ENCODE measurements around the gene NAA10. TPM values are rescaled to one million over a fixed set of nuclear protein-coding genes. Genes with fewer than 3 reads are reported as not detected.

NAA10 gene
- total RNA-seq, 1 donor from 2014 or later = 41.3 TPM

DNA sequence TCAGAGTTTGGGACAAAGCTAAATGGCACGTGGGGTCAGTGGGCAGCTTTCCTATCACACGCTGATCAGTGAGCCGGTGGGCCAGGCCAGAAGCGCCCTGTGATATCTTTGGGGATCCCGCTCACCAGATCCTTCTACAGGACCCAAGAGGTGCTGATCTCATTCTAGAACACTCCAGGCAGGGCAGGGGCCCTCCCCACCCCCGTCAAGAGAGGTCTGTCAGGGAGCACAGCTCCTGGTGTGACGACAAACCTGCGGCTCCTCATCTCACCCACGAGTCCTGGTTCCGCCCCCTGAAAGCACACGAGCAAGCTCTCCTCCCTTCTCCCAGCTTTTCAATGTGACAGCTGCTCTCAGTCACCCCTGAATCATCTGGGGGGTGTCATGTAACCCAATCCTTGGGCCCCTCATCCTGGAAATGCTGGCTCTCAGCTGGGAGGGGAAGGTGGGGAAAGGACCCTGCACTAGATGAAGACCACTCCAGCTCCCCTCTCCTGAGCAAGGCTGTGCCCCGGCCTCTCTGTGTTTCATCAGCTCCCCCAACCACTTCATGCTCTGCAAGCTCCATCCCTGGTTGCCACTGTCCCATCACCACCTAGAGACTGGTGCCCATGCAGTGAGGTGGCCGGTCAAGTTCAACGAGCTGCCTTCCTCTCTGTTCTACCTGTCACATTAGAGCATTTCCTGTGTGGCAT, 32.2 kb upstream of the NAA10 start:
- no peak for DNase-seq (ENCODE audit: low read depth in 2 of 2)

GRCh38 chrX:153966283-153966688, 31.4 kb upstream of the NAA10 start:
- DNase-seq (ENCODE audit: low read depth in 2 of 2) = no peak

GRCh38 chrX:153965406-153965805, 30.6 kb upstream of the NAA10 start:
- DNase-seq (ENCODE audit: low read depth in 2 of 2) = no peak

- DNase-seq (ENCODE audit: low read depth in 2 of 2) = no peak
Measured at GRCh38 chrX:153964105-153964504, 29.3 kb upstream of the NAA10 start.

DNA sequence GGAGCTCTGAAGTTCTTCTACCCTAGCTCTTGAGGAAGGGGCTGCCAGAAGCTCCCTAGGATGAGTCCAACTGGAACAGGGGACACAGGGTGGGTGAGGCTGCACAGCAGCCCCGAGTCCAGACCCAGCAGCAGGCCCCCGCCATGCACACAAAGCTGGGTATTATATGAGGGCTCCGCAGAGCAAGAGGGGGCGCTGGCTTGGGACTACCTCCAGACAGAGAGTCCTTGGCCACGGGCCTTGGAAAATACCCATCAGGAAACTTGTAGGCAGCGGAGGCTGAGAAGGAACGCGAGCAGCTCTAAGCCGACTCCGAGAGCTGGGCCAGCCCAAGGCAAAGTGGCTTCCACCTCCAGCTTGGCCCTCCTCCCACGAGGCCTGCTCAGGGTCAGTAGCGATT, 28.7 kb upstream of the NAA10 start:
- no peak for DNase-seq (ENCODE audit: low read depth in 2 of 2)

- no peak for DNase-seq (ENCODE audit: low read depth in 2 of 2)
Measured at GRCh38 chrX:153961292-153961691, 26.5 kb upstream of the NAA10 start.

GRCh38 chrX:153960786-153961185, 25.9 kb upstream of the NAA10 start:
- no peak for DNase-seq (ENCODE audit: low read depth in 2 of 2)

DNA sequence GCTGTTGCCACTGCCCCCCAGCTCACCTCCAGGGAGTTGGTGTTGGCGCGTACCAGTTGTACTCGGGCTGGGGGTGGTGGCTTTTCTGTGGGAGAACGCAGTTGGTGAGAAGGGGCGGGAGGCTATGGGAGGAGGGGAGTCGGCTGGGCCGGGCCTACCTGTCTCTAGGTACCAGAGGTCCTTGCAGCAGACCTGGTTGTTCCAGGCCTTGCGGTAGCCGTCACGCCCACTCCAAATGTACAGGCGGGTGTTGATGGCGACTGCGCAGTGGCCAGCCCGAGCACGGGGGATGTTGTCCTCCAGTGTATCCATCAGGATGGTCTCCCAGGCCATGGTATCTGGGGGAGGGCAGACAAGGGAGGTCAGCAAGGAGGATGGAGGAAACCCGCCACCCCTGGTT, 25.2 kb upstream of the NAA10 start:
- DNase-seq (ENCODE audit: low read depth in 2 of 2) = no peak

DNA sequence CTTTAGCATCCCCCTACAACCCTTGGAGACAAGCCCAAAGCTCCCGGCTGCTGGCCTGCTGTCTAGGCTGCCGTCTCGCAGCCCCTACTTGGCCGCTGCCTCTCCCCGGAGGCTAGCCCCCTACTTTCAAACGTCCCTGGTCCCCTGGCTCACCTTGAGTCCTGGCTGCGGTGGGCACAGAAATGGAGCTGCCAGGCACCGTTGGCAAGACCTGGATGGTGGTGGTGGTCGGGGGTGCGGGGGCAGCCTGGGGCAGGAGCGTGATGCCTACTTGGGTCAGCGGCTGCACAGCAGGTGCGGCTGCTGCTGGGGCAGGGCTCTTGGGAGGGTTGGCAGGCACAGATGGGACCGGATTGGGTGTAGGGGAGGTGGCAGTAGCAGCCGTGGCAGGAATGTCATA, 24.8 kb upstream of the NAA10 start:
- DNase-seq (ENCODE audit: low read depth in 2 of 2) = no peak

- no peak for DNase-seq (ENCODE audit: low read depth in 2 of 2)
Measured at GRCh38 chrX:153958605-153959004, 23.8 kb upstream of the NAA10 start.

DNA sequence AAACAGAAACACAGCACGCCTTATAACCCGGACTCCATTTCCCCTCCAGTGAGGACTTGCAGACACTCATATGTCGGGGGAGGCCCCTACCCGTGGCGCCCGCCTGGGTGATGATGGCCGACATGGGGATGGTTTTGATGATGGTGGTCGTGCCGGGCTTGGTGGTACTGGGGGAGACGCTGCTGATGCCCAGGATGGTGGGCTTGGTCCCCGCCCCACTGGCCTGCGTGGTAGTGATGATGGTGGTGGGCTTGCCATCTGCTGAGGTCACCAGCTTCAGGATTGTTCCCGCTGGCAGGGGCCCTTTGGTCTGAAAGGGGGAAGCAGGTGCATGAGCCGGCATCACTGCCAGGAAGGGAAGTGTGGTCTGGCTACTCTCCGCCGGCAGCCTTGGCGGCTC, 22.4 kb upstream of the NAA10 start:
- DNase-seq (ENCODE audit: low read depth in 2 of 2) = no peak

DNA sequence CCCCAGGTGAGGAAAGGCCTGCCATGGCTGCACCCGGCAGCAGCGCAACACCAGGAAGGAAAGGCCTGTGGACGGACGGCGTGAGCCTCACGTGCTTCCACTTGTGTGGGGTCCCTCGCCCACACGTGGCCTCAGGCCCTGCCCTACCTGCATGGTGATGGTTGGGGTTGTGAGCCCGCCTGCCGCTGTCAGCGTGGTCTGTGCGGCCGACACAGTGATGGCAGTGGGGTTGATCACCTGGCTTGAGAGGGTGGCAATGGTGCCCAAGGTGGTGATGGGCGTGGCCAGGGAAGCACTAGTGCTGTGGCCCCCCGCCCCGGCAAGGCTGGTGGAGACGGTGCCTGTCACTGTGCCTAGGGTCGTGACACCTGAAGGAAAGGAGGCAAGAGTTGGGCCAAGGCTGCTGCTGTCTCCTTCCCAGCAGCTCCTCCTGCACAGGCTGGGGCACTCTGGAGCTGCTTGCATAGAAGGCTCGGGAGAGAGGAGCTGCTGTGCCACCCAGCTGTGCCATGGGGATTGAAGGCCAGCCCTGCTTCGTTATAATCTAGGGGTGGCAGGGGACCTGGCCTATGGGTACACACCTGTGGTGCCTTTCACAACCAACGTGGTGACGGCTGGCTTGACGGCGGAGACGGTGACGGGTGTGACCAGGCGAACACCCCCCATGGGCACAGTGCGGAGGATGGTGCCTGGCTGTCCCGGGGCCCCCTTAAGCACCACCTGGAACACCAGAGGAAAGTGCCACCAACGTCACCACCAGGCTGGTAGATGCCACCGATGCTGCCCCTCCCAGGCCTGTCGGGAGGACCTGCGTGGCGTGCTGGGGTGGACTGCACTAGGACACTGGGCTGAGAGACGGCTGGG, 21.4 kb upstream of the NAA10 start:
- no peak for DNase-seq (ENCODE audit: low read depth in 2 of 2)

GRCh38 chrX:153955228-153955732, 20.4 kb upstream of the NAA10 start:
- DNase-seq (ENCODE audit: low read depth in 2 of 2) = no peak

- no peak for DNase-seq (ENCODE audit: low read depth in 2 of 2)
Measured at GRCh38 chrX:153954558-153955227, 19.9 kb upstream of the NAA10 start.

- no peak for DNase-seq (ENCODE audit: low read depth in 2 of 2)
Measured at GRCh38 chrX:153953892-153954557, 19.2 kb upstream of the NAA10 start.

DNA sequence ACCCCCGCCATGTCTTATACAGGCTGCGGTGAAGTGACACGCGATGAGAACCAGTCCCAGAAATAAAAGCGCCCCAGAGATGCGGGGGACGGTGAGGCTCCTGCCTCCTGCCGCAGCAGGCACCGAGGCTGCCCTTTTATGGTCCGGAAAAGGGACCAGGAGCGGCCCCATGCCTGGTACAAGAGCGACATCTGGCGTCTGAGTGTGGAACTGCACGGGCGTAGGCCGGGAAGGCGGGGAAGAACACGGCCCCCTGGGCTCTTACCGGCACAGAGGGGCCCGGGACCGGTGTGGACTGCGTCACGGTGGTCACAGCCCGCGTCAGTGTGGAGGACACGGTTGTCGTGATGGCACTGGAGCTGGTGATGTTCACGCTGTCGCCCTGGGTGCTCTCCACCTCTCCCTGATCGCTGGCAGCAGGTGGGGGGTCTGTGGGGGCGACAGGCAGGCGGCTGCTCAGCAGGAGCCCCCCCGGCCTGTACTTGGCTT, 18.5 kb upstream of the NAA10 start:
- DNase-seq (ENCODE audit: low read depth in 2 of 2) = peak; percentile 53 to 77

DNA sequence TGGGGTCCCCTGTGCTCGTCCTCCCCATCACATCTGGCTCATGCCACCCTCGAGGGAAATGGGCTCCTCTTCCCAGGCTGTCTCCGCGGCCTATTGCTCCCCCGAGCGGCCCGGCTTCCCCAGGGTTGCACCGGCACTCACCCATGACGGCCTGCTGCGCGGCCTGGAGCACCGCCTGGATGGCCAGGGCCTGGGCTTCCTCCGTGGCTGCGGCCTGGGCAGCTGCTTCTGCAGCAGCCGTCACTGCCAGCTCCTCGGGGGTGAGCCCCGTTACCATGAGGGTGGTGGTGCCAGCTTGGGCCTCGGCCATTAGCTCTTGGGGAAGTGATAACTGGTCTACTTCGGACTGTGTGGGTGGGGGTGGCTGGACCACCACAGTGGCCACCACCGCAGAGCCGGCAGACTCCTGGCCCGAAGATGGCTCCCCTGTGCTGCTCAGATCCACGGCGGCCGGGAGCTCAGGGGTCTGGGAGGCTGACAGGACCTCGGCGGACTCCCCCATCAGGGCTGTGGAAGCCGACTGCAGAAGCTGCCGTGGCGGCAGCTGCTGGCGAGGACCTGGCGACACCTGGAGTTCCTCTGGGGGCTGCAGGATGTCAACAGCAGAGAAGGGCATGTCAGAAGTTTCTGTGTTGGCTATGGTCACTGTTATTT, 17.7 kb upstream of the NAA10 start:
- DNase-seq (ENCODE audit: low read depth in 2 of 2) = no peak

GRCh38 chrX:153951683-153952372, 17.0 kb upstream of the NAA10 start:
- no peak for DNase-seq (ENCODE audit: low read depth in 2 of 2)

DNA sequence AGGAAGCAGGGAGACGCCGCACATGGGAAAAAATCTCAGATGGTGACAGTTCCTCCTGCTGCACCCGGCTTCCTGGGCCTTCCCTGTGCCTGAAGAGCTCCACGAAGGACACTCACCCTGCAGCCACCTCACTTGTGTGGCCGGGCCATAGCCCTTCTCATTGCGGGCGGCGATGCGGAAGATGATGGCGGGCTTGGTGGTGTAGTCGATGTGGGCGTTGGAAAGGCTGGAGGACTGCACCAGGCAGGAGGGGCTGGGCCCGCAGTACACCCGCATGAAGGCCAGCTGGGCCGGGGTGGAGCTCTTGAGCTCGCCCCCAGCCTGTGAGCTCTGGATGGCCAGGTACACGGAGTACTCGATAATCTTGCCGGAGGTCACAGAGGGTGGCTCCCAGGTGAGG, 15.3 kb upstream of the NAA10 start:
- no peak for DNase-seq (ENCODE audit: low read depth in 2 of 2)

Measured in lung microvascular endothelial cell (primary cell).